Osteoblast (primary cell): Measurements from ENCODE around the gene ARHGEF7. TPM values are rescaled to one million over a fixed set of nuclear protein-coding genes. Genes with fewer than 3 reads are reported as not detected.

ENCODE experiments used
- DNase-seq: peaks from one replicate; pipeline ENCODE4 v3.0.0; 2011; ENCODE audit warnings: low spot score, mixed read lengths; ENCODE audit not compliant: insufficient read length; ENCODE audit errors: missing footprints
- H2AFZ ChIP-seq: 2 replicates; pipeline ENCODE4 v1.6.0; 2011; ENCODE audit warnings: mild to moderate bottlenecking, low read length
- H3K27ac ChIP-seq: 2 replicates; pipeline ENCODE4 v1.5.1; 2011; ENCODE audit warnings: mild to moderate bottlenecking, low read depth, low read length, moderate library complexity
- H3K27me3 ChIP-seq: 2 replicates; pipeline ENCODE4 v1.6.0; 2012; ENCODE audit warnings: mild to moderate bottlenecking, control low read depth, inconsistent platforms, low read length, moderate library complexity; ENCODE audit not compliant: insufficient read depth
- H3K36me3 ChIP-seq: 2 replicates; pipeline ENCODE4 v1.5.1; 2011; ENCODE audit warnings: mild to moderate bottlenecking, low read length, control low read depth, moderate library complexity; ENCODE audit not compliant: insufficient read depth
- H3K4me1 ChIP-seq: 2 replicates; pipeline ENCODE4 v1.5.1; 2011; ENCODE audit warnings: mild to moderate bottlenecking, low read length, control low read depth, moderate library complexity; ENCODE audit not compliant: insufficient read depth
- H3K4me2 ChIP-seq: 2 replicates; pipeline ENCODE4 v1.6.0; 2011; ENCODE audit warnings: mild to moderate bottlenecking, low read length; ENCODE audit not compliant: insufficient read depth
- H3K4me3 ChIP-seq: fragments of 200-600 bp; sonication (generic); 3 replicates; pipeline ENCODE4 v1.5.1; 2012; ENCODE audit warnings: mild to moderate bottlenecking, low read length, inconsistent platforms; ENCODE audit not compliant: insufficient read depth
- H3K79me2 ChIP-seq: 2 replicates; pipeline ENCODE4 v1.6.0; 2012; ENCODE audit warnings: mild to moderate bottlenecking, low read length, control low read depth, inconsistent platforms; ENCODE audit not compliant: insufficient read depth
- H3K9me3 ChIP-seq: 2 replicates; pipeline ENCODE4 v1.5.1; 2011; ENCODE audit warnings: low read depth, low read length, control low read depth
- H4K20me1 ChIP-seq: 2 replicates; pipeline ENCODE4 v1.6.0; 2012; ENCODE audit warnings: mild to moderate bottlenecking, low read length, control low read depth; ENCODE audit not compliant: insufficient read depth
- total RNA-seq: library from RNA; depleted of rRNA; stranded (reverse); fragments of >200 nt; gene quantifications from 2 replicates; pipeline ENCODE4 v1.2.3, GENCODE V29; 2012
- TF ChIP-seq, protein P1 (sequence below): IDR thresholded peaks from 2 replicates; pipeline ENCODE4 v1.5.1; 2011; ENCODE audit warnings: mild to moderate bottlenecking, low read depth, low read length, moderate library complexity; ENCODE audit errors: extremely low read depth

ARHGEF7 gene
- total RNA-seq, 1 donor = 27.5 TPM

DNA sequence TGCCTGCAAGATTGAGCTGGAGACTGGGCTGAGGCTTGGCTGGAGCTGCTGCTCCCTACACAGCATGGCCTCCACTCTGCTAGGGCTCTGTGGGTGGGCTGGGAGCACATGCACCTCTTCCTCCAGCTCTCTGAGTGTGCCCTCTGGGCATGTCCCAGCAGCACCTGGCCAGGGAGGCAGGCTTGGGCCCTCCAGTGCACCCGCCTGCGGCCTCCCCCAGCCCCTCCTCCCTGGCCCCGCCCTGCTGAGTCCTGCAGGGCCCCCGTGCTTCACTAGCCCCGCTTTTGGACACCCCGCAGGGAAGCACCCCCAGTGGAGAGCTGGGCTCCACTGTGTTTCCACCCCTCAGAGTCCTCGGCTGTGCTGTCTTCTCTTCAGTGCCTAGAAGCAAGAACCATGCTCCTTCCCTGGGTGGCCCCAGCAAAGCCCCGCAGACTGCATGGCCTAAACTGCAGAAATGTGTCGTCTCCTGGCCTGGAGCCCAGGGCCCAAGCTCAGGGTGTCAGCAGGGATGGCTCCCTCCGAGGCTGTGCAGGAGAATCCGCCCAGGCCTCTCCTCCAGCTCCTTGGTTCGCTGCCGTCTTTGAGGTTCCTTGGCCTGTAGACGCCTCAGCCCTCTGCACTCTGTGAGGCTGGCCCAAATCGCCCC is 200.4 kb downstream of the ARHGEF7 start:
- Histone ChIP-seq H3K36me3 (no peaks in the 10 kb centered on the region), H3K4me3 (no peak overlapping the region)

DNA sequence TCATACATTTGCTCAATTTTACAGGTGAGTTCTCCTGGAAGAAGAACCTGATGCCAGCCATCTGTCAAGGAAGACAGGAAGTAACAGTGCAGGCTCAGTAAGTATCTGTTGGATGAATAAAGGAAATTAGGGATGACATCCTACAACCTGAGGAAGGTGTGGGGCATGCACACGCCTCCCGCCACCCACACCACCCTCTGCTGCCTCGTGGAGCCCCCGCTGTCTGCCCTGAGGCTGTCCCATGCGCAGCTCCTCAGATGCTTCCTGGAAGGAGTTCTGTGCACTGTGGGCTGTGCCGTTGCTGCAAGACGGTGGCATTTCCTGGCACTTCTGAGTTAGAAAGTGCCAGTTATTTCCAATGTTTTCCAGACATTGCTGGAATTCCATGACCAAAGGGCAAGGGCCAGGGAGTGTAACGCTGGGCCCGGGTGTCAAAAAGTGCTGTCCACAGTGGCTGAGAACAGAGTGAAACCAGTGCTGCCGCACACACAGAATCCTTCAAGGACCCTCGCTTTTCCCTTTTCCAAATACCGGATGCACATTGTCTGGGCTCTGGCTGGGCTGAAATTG is 201.1 kb downstream of the ARHGEF7 start:
- H3K4me1 ChIP-seq = no peaks in the 10 kb centered on the region
- TF ChIP-seq, protein P1, sequence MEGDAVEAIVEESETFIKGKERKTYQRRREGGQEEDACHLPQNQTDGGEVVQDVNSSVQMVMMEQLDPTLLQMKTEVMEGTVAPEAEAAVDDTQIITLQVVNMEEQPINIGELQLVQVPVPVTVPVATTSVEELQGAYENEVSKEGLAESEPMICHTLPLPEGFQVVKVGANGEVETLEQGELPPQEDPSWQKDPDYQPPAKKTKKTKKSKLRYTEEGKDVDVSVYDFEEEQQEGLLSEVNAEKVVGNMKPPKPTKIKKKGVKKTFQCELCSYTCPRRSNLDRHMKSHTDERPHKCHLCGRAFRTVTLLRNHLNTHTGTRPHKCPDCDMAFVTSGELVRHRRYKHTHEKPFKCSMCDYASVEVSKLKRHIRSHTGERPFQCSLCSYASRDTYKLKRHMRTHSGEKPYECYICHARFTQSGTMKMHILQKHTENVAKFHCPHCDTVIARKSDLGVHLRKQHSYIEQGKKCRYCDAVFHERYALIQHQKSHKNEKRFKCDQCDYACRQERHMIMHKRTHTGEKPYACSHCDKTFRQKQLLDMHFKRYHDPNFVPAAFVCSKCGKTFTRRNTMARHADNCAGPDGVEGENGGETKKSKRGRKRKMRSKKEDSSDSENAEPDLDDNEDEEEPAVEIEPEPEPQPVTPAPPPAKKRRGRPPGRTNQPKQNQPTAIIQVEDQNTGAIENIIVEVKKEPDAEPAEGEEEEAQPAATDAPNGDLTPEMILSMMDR = no peak
- H3K27me3 ChIP-seq = no peaks in the 10 kb centered on the region
- no peak overlapping the region for H3K4me2 ChIP-seq
- no peaks in the 10 kb centered on the region for H3K36me3 ChIP-seq
- H3K27ac ChIP-seq = no peak overlapping the region
- H3K4me3 ChIP-seq = no peak overlapping the region
- no peak for DNase-seq
- no peaks in the 10 kb centered on the region for H3K9me3 ChIP-seq
- H4K20me1 ChIP-seq = no peaks in the 10 kb centered on the region
- no peaks in the 10 kb centered on the region for H3K79me2 ChIP-seq
- no peak overlapping the region for H2AFZ ChIP-seq

More for the DNA sequence above, 200.4 kb downstream of the ARHGEF7 start:
- Histone ChIP-seq H3K9me3 (no peaks in the 10 kb centered on the region), H3K4me1 (no peaks in the 10 kb centered on the region), H4K20me1 (peaks cover 3% of the 10 kb centered on the region), H3K4me2 (no peak overlapping the region), H3K27me3 (no peaks in the 10 kb centered on the region), H3K79me2 (no peaks in the 10 kb centered on the region), H2AFZ (no peak overlapping the region), H3K27ac (no peak overlapping the region)
- TF ChIP-seq, protein P1 = no peak
- DNase-seq = no peak

DNA sequence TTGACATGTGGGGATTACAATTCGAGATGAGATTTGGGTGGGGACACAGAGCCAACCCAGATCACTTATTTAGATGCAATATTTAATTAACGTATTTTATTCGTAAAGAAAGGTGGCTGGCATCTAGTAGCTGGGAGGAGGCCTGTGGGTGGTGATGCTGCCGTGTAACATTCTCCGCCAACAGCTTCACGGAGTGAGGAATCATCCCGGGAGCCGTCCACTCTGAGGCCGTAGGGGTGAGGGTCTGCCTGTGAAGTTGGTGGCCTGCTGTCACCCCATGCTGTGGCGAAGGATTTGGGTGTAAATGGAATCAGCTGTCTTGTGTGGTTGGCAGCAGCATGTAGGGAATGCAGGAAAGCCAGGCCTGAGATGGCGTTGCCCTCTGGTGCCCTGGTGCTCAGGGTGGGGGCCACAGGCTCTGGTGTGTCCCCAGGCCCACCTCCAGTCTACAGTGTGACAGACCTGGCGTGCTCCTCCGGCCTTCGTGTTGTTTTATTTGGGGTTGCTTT is 202.0 kb downstream of the ARHGEF7 start:
- H3K4me3 ChIP-seq = no peak overlapping the region
- H4K20me1 ChIP-seq = no peaks in the 10 kb centered on the region
- H3K27ac ChIP-seq = no peak overlapping the region
- no peaks in the 10 kb centered on the region for H3K9me3 ChIP-seq
- no peak overlapping the region for H3K4me2 ChIP-seq
- H3K4me1 ChIP-seq = no peaks in the 10 kb centered on the region
- H3K79me2 ChIP-seq = no peaks in the 10 kb centered on the region
- no peaks in the 10 kb centered on the region for H3K36me3 ChIP-seq
- no peaks in the 10 kb centered on the region for H3K27me3 ChIP-seq
- no peak overlapping the region for H2AFZ ChIP-seq
- DNase-seq = no peak
- TF ChIP-seq, protein P1 = no peak

DNA sequence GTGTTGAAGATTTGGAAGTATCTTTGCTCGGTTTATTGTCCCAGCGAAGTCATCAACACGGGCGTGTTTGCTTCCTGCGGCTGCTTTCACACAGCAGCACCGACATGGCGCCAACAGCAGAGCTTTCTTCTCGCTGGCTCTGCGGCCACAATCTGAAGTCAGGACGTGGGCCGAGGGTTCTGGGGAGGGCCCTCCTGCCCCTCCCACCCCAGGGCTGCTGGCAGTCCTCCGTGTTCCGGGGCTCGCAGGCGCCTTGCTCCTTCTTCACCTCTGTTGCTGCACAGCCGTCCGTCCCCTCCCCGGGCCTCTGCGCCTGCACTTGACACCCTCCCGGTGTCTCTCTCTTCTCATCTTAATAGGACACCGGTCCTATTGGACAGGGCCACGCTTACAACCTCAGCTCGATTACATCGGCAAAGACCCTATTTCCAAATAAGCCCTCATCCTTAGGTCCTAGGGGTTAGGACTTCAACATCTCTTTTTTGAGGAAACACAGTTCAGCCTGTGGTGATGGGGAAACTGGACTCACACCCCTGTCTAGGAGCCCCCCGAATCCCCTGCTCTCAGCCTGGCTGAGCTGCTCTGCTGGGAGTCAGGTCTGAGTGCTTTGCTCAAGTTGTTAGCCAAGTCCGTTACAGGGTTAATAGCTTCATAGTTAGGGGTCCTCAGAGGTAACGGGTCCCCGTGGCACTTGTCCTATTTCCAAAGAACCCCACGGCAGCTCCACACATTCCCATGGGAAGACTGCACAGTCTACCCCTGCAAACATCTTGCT is 202.6 kb downstream of the ARHGEF7 start:
- H4K20me1 ChIP-seq = no peaks in the 10 kb centered on the region
- H3K36me3 ChIP-seq = no peaks in the 10 kb centered on the region
- H3K4me1 ChIP-seq = no peaks in the 10 kb centered on the region
- no peaks in the 10 kb centered on the region for H3K9me3 ChIP-seq
- no peak overlapping the region for H3K4me3 ChIP-seq
- TF ChIP-seq, protein P1 = no peak
- H3K27me3 ChIP-seq = no peaks in the 10 kb centered on the region
- no peak for DNase-seq
- no peak overlapping the region for H3K27ac ChIP-seq
- H3K4me2 ChIP-seq = no peak overlapping the region
- no peaks in the 10 kb centered on the region for H3K79me2 ChIP-seq
- H2AFZ ChIP-seq = no peak overlapping the region
